ENCODE results near the gene TMEM150C.

DNA sequence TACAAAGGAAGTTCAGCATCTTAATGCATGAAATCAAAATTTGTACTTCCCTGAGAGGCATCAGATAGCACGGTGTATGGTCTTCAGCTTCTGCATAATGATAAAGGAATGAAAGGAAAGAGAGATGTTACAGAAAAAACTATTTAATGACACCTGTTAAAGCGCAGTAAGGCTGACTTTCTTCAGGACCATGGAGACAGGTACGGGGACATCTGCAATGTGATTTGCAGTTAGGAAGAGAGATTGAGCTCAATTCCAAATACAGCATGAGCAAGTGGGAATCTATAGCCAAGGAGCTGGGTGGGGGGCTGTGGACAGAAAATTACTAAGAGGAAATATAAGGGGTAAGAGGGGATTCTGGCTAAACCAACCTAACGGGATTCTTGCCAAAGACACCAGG lies 39.3 kb downstream of the TMEM150C start:
- TF ChIP-seq, protein P1, sequence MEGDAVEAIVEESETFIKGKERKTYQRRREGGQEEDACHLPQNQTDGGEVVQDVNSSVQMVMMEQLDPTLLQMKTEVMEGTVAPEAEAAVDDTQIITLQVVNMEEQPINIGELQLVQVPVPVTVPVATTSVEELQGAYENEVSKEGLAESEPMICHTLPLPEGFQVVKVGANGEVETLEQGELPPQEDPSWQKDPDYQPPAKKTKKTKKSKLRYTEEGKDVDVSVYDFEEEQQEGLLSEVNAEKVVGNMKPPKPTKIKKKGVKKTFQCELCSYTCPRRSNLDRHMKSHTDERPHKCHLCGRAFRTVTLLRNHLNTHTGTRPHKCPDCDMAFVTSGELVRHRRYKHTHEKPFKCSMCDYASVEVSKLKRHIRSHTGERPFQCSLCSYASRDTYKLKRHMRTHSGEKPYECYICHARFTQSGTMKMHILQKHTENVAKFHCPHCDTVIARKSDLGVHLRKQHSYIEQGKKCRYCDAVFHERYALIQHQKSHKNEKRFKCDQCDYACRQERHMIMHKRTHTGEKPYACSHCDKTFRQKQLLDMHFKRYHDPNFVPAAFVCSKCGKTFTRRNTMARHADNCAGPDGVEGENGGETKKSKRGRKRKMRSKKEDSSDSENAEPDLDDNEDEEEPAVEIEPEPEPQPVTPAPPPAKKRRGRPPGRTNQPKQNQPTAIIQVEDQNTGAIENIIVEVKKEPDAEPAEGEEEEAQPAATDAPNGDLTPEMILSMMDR (IDR thresholded peaks at IDR 0.05), result no peak
- TF ChIP-seq POLR2A (IDR thresholded peaks at IDR 0.05) (no peak), POLR2AphosphoS5 (IDR thresholded peaks at IDR 0.05; ENCODE audit: insufficient read depth in 1 of 2, low read depth in 1 of 2) (no peak)
